HG02938 (cell line): ENCODE results near the gene RNF180.

Source experiments
- ATAC-seq: cut with Tn5 transposase; IDR thresholded peaks from one replicate; pipeline ENCODE4 v1.9.1; 2021; ENCODE audit warnings: mild to moderate bottlenecking, moderate library complexity; ENCODE audit not compliant: unreplicated experiment

RNF180 gene, protein sequence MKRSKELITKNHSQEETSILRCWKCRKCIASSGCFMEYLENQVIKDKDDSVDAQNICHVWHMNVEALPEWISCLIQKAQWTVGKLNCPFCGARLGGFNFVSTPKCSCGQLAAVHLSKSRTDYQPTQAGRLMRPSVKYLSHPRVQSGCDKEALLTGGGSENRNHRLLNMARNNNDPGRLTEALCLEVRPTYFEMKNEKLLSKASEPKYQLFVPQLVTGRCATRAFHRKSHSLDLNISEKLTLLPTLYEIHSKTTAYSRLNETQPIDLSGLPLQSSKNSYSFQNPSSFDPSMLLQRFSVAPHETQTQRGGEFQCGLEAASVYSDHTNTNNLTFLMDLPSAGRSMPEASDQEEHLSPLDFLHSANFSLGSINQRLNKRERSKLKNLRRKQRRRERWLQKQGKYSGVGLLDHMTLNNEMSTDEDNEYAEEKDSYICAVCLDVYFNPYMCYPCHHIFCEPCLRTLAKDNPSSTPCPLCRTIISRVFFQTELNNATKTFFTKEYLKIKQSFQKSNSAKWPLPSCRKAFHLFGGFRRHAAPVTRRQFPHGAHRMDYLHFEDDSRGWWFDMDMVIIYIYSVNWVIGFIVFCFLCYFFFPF

GRCh38 chr5:64165500-64166200 lies at the start of gene RNF180:
RNF180 (plus strand) TSS chr5:64165843; CDS start chr5:64200808, 34,965 bp downstream.
- peak; percentile 41 for ATAC-seq

GRCh38 chr5:64125521-64125920 lies 40.1 kb upstream of the RNF180 start:
- ATAC-seq: no peak

DNA sequence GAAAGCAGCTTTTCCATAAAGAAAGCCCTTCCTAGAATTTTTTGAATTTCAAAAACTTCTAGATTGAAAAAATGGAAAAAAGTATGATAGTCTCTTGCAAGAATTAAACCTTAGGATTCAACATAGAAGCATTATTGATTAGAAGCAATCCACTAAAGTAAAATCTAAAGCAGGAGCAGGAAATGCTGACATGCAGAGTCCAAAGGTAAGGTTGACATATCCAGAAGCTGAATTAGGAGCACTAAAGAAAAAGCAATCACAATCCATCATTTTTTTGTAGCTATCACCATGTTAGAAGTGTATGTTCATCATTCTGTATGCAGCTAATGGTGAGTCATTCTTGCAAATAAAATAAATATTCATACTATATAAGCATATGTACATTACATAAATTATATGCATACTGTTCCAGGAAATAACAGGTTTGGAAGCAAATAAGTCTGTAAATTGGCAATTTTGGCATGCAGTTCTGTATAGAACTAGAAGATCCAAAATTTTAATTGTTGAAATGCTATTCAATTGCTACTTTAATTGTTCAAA lies 39.4 kb upstream of the RNF180 start:
- ATAC-seq: no peak

GRCh38 chr5:64140018-64140417 lies 25.6 kb upstream of the RNF180 start:
- ATAC-seq: no peak

DNA sequence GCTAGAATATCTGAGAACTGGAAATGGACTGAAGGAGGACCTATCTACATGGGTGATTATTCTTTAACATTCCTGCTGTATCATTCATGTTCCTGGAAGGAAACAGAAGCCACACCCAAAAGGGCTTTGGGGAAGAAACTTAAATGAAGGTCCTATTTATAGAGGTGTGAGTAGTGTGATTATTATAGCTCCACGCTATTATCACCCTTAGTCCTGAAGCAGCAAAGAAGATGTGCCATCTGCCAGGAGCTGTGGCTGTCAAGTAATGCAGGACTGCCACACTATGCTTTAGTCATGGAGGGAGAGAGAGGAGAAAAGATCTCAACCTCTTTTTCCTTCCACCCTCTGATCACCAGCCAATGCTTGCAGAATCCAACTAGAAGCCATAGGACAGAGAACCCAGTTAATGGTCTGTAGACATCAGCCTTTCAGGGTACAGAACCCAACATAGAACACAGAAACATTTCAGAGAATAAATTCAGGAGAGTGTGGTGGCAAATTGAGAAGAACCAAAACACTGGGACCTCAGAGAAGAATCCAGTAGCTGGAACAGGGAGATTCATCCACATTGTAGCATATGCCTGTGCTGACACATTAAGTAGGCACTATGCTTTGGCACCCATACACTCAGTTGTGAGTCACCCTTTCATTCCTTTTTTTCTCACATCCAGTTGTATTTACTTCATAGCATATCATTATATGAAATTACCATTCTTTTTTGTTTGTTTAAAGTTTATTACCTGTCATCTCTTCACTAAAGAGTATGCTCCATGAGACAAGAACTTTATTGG lies 21.0 kb upstream of the RNF180 start:
- no peak for ATAC-seq

- no peak for ATAC-seq
These were observed 20.3 kb upstream of the RNF180 start for GRCh38 chr5:64145216-64145895.

DNA sequence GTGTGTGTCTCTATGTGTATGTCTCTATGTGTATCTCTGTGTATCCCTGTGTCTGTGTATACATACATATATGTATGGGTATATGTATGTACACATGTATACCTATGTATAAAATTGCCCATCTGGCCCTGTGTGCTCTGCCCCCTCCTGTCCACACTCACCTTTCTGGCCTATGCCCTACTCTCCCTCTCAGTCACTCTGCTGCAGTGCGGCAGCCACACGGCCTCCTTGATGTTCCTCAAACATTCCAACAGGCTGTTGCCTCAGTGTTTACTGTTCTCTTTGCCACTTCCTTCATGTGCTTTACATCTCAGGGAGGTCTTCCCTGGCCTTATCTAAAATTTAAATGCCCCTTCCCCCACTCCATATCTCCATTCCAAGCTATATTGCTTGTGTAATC lies 18.3 kb upstream of the RNF180 start:
- no peak for ATAC-seq

DNA sequence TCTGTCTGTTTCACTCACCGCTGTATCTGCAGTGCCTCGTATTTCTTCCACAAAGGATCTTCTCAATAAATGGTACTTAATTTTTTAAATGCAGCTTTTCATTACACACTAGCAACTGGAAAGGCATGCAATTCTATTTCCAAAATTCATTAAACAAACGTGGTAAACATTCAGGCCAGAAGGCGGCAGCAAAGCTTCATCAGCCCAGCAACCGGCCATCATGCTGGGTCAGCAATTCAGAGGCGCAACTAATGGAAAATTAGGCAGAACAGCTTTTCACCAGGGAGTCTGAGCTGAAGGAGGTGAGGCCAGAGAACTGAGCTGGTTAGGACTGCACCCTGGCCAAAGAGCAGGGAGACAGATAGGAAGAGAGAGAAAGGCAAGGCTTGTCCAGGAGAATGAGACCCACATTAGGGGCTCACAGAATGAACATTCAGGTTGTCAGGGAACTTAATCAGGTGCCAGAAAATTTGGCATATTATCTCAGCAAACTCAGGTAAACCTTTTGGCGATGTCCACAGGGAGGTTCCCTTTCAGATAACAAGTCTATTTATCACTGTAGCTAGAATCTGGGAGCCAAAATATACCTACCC lies 17.7 kb upstream of the RNF180 start:
- no peak for ATAC-seq

- ATAC-seq: no peak
These were observed 16.4 kb upstream of the RNF180 start for GRCh38 chr5:64149268-64149667.

- ATAC-seq: no peak
These were observed 15.7 kb upstream of the RNF180 start for GRCh38 chr5:64149857-64150521.

- no peak for ATAC-seq
These were observed 9.4 kb upstream of the RNF180 start for GRCh38 chr5:64156261-64156660.

- ATAC-seq: no peak
These were observed 6.8 kb upstream of the RNF180 start for GRCh38 chr5:64158827-64159226.

DNA sequence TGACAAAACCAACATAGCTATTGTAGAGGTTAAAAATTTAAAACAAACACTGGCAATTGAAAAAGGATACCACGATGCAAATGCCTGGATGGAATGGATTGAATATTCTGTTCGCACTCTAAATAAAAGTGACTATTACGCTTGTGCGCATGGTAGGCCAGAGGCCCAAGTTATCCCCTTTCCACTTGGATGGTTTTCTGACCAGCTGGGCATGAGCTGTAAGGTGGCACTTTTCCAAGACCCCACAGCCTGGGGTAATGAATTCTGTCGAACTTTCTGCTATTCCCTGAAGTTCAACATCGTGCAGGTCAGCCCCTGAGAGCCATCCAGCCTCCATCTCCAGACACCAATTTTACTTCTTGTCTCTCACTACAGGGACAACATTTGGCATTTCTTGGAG lies 5.4 kb upstream of the RNF180 start:
- no peak for ATAC-seq

- peak; percentile 48 for ATAC-seq
These were observed 4.2 kb upstream of the RNF180 start for GRCh38 chr5:64161420-64161819.

GRCh38 chr5:64163135-64163534 lies 2.5 kb upstream of the RNF180 start:
- no peak for ATAC-seq

DNA sequence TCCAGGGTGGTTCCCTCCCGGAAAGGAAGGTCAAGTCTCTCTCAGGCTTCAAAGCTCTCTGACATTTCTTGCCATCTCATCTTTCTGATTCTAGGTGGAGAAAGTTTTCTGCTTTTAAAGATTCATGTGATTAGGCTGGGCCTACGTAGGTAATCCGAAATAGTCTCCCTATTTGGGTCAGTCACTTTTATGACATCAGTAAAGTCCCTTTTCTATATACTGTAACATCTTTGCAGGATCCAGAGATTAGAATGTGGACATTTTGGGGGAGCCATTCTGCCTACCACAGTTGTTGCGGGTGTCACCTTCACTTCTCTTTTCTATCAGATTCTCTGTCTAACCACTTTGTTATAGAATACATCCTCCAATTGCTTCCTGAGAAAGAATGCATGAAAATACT lies 1.9 kb upstream of the RNF180 start:
- no peak for ATAC-seq

GRCh38 chr5:64164166-64164565 lies 1.5 kb upstream of the RNF180 start:
- ATAC-seq: no peak

GRCh38 chr5:64165160-64165499 lies 513 bp upstream of the RNF180 start:
- no peak for ATAC-seq

- peak; percentile 30 for ATAC-seq
These were observed 737 bp downstream of the RNF180 start for GRCh38 chr5:64166201-64166959.
